K562 (cell line): ENCODE measurements around the gene BAG5. TPM values are rescaled to one million over a fixed set of nuclear protein-coding genes. Genes with fewer than 3 reads are reported as not detected.

Source experiments
- ATAC-seq: fragments of 200-7000 bp; cut with Tn5 transposase; 3 replicates; pipeline ENCODE4 v1.9.1; 2020; ENCODE audit warnings: moderate library complexity
- BruUV-seq: library from RNA; stranded (reverse); fragments of 400-500 nt; replicated peaks from 2 replicates; lab custom pipeline; 2021; lab: Mats Ljungman, UMichigan
- CTCF ChIA-PET: fragments of 300-600 bp; formaldehyde crosslinking; extraction: SDS; loops from one replicate; lab custom pipeline; 2021; ENCODE audit warnings: low intra/inter-chr PET ratio; lab: Yijun Ruan, JAX
- POLR2A ChIA-PET: fragments of 300-600, 350-650 bp; sonication (Branson Sonifier 250); formaldehyde crosslinking; extraction: SDS; loops from one replicate; lab custom pipeline; 2021; ENCODE audit warnings: antibody characterized with exemption, inconsistent platforms; lab: Yijun Ruan, JAX
- DNase-seq, 4 experiments: peaks; one replicate each; pipeline versions ENCODE4 v3.0.0 to v3.0.0-alpha.2; 2011 to 2018; ENCODE audit warnings: low spot score in 3 of 4, mixed read lengths in 3 of 4; ENCODE audit errors: extremely low read depth in 1 of 4
- FAIRE-seq: peaks from 2 replicates; lab custom pipeline; 2011; peaks lifted over from hg19 to GRCh38; lab: Jason Lieb, UNC
- H2AFZ ChIP-seq: 2 replicates; pipeline ENCODE4 v1.6.0; 2011; ENCODE audit warnings: low read depth, low read length, control low read depth, inconsistent platforms
- H3K27ac ChIP-seq: fragments of 200-600 bp; 3 replicates; pipeline ENCODE4 v1.8.0; 2011; ENCODE audit warnings: low read depth, mild to moderate bottlenecking, control low read depth, inconsistent platforms, low read length, moderate library complexity, mixed read lengths; ENCODE audit errors: extremely low read depth
- H3K27me3 ChIP-seq, 2 experiments: fragments of 300-600 bp in 1 of 2; 2 replicates in 1 of 2; 3 replicates in 1 of 2; pipeline versions ENCODE4 v1.6.0 to v1.8.0; 2011; ENCODE audit warnings: inconsistent platforms in 2 of 2, low read length in 2 of 2, mild to moderate bottlenecking in 1 of 2, mixed read lengths in 1 of 2, moderate library complexity in 1 of 2; ENCODE audit not compliant: control insufficient read depth in 2 of 2, insufficient read depth in 2 of 2
- H3K36me3 ChIP-seq: fragments of 300-600 bp; 3 replicates; pipeline ENCODE4 v1.8.0; 2011; ENCODE audit warnings: mild to moderate bottlenecking, low read length, inconsistent platforms; ENCODE audit not compliant: control insufficient read depth, insufficient read depth
- H3K4me1 ChIP-seq, 2 experiments: fragments of 200-600 bp in 1 of 2; replicated peaks in 1 of 2; 2 replicates in 1 of 2; 3 replicates in 1 of 2; pipeline versions ENCODE4 v1.5.1 to v1.8.0; 2011; ENCODE audit warnings: inconsistent platforms in 2 of 2, low read length in 2 of 2, mild to moderate bottlenecking in 1 of 2, mixed read lengths in 1 of 2, moderate library complexity in 1 of 2; ENCODE audit not compliant: control insufficient read depth in 2 of 2, insufficient read depth in 2 of 2
- H3K4me2 ChIP-seq: 2 replicates; pipeline ENCODE4 v1.6.1; 2011; ENCODE audit warnings: low read length, control low read depth, inconsistent platforms, mixed read lengths; ENCODE audit not compliant: insufficient read depth
- H3K4me3 ChIP-seq: fragments of 200-600 bp; sonication (generic), shearing (Covaris generic); 2 replicates; pipeline ENCODE4 v1.5.1; 2016; ENCODE audit warnings: control low read depth, inconsistent platforms
- H3K79me2 ChIP-seq: fragments of 200-600 bp; 3 replicates; pipeline ENCODE4 v1.8.0; 2011; ENCODE audit warnings: low read length, inconsistent platforms; ENCODE audit not compliant: control insufficient read depth, insufficient read depth
- H3K9ac ChIP-seq, 2 experiments: 2 replicates each; pipeline versions ENCODE4 v1.6.0 to v1.6.1; 2011; ENCODE audit warnings: low read depth in 2 of 2, low read length in 2 of 2, control low read depth in 1 of 2, inconsistent platforms in 1 of 2, mild to moderate bottlenecking in 1 of 2, mixed read lengths in 1 of 2; ENCODE audit not compliant: insufficient read depth in 1 of 2
- H3K9me1 ChIP-seq: one replicate; pipeline ENCODE4 v1.6.0; 2011; ENCODE audit warnings: inconsistent platforms, mild to moderate bottlenecking, low read length, moderate library complexity; ENCODE audit not compliant: control insufficient read depth, insufficient read depth
- H3K9me3 ChIP-seq: replicated peaks from 2 replicates; pipeline ENCODE4 v1.5.1; 2011; ENCODE audit warnings: low read depth, low read length, inconsistent platforms; ENCODE audit not compliant: control insufficient read depth, insufficient read depth
- H4K20me1 ChIP-seq: replicated peaks from 2 replicates; pipeline ENCODE4 v1.6.1; 2011; ENCODE audit warnings: low read length, inconsistent platforms, mixed read lengths; ENCODE audit not compliant: control insufficient read depth, insufficient read depth
- BACH1 ChIP-seq: fragments of 200-800 bp; sonication (Bioruptor generic); IDR thresholded peaks from 2 replicates; pipeline ENCODE4 v1.6.1; 2016; ENCODE audit warnings: missing genetic modification characterization, missing compliant biosample characterization
- CBX1 ChIP-seq: sonication (generic); IDR thresholded peaks from 2 replicates; pipeline ENCODE4 v1.6.1; 2016; ENCODE audit warnings: antibody characterized with exemption, low read depth, mild to moderate bottlenecking
- CREB1 ChIP-seq, 2 experiments: sonication (generic) in 1 of 2; formaldehyde crosslinking in 1 of 2; IDR thresholded peaks; 2 replicates each; pipeline versions ENCODE4 v1.6.1 to v1.8.0; 2012 to 2022; ENCODE audit warnings: inconsistent platforms in 1 of 2, mild to moderate bottlenecking in 1 of 2, missing genetic modification reagents in 1 of 2, moderate library complexity in 1 of 2
- DNMT1 ChIP-seq: fragments of 450-650 bp; IDR thresholded peaks from 2 replicates; pipeline ENCODE4 v1.6.1; 2016; ENCODE audit warnings: antibody characterized with exemption, mild to moderate bottlenecking
- FOXK2 ChIP-seq, 2 experiments: fragments of 450-650 bp; IDR thresholded peaks in 1 of 2; conservative IDR thresholded peaks in 1 of 2; 2 replicates each; pipeline ENCODE4 v1.6.1; 2016; ENCODE audit warnings: low read depth in 2 of 2, mild to moderate bottlenecking in 1 of 2
- KDM1A ChIP-seq, 2 experiments: fragments of 450-650 bp; IDR thresholded peaks; 2 replicates each; pipeline ENCODE4 v1.6.1; 2016; ENCODE audit warnings: mild to moderate bottlenecking in 2 of 2
- MXI1 ChIP-seq: IDR thresholded peaks from 2 replicates; pipeline ENCODE4 v1.6.1; 2011; ENCODE audit warnings: low read depth, mild to moderate bottlenecking, improper control_type of control experiment, low read length
- NFRKB ChIP-seq: fragments of 450-650 bp; IDR thresholded peaks from 2 replicates; pipeline ENCODE4 v1.6.1; 2016; ENCODE audit warnings: low read depth
- PML ChIP-seq: IDR thresholded peaks from 2 replicates; pipeline ENCODE4 v1.6.1; 2012; ENCODE audit warnings: low read length, inconsistent platforms
- POLR2A ChIP-seq: fragments of 450-650 bp; conservative IDR thresholded peaks from 2 replicates; pipeline ENCODE4 v1.6.1; 2016
- POLR2G ChIP-seq: fragments of 200-400 bp; formaldehyde crosslinking; IDR thresholded peaks from 2 replicates; pipeline ENCODE4 v1.6.1; 2017; ENCODE audit warnings: low read depth, mild to moderate bottlenecking, antibody characterized with exemption, low read length, moderate library complexity
- SIN3B ChIP-seq: fragments of 450-650 bp; IDR thresholded peaks from 2 replicates; pipeline ENCODE4 v1.6.1; 2017; ENCODE audit warnings: low read depth, mild to moderate bottlenecking, moderate library complexity
- SUPT5H ChIP-seq: fragments of 450-650 bp; IDR thresholded peaks from 2 replicates; pipeline ENCODE4 v1.6.1; 2016
- VEZF1 ChIP-seq: fragments of 200-800 bp; sonication (Bioruptor generic); IDR thresholded peaks from 2 replicates; pipeline ENCODE4 v1.6.1; 2017; ENCODE audit warnings: missing genetic modification characterization, missing compliant biosample characterization
- ZNF316 ChIP-seq: fragments of 450-650 bp; IDR thresholded peaks from 2 replicates; pipeline ENCODE4 v1.6.1; 2016
- ZNF395 ChIP-seq: fragments of 200-800 bp; sonication (Bioruptor generic); IDR thresholded peaks from 2 replicates; pipeline ENCODE4 v1.6.1; 2017; ENCODE audit warnings: missing genetic modification characterization, missing compliant biosample characterization
- WGBS: fragments of 100-300 bp; shearing (Covaris generic); methylation state at CpG from one replicate; pipeline ENCODE4 v1.1.6; 2016; ENCODE audit warnings: low coverage, mixed read lengths; ENCODE audit not compliant: insufficient coverage; ENCODE audit errors: missing lambda C conversion rate; 5-methylcytosine and 5-hydroxymethylcytosine counted together
- in situ Hi-C: fragments of 300-500 bp; cut with MboI; formaldehyde crosslinking; loops from 4 replicates; pipeline ENCODE4 v1.15.0; 2018; ENCODE audit warnings: inconsistent platforms, mixed read lengths
- intact Hi-C: fragments of 100-400 bp; cut with micrococcal nuclease; formaldehyde crosslinking; loops from 2 replicates; pipeline ENCODE4 v1.14.2; 2022
- polyA plus RNA-seq, 8 experiments: library from polyadenylated mRNA; depleted of rRNA in 4 of 8; stranded (reverse) in 5 of 8; unstranded in 3 of 8; fragments of >200 nt; fragmentation: Nextera tagmentation in 2 of 8; fragmentation: Illumina TruSeq in 1 of 8; extraction: Ambion mirVana in 2 of 8; extraction: Trizol in 1 of 8; gene quantifications; 2 replicates each; pipeline versions ENCODE4 v1.2.1 to v1.2.3, GENCODE V29; 2011 to 2014; ENCODE audit warnings: inconsistent platforms in 1 of 8, missing spikeins in 1 of 8
- total RNA-seq, 7 experiments: library from RNA; depleted of rRNA in 6 of 7; stranded (reverse); fragments of >200 nt in 6 of 7; fragmentation: Illumina TruSeq in 2 of 7; extraction: Trizol in 2 of 7; gene quantifications; 2 replicates each; pipeline versions ENCODE4 v1.2.1 to v1.2.3, GENCODE V29; 2011 to 2021; ENCODE audit warnings: low replicate concordance in 1 of 7
- TF ChIP-seq, protein P1 (sequence below): fragments of 250-450 bp; sonication (Bioruptor Pico); IDR thresholded peaks from 2 replicates; pipeline ENCODE4 v1.4.0; 2020
- TF ChIP-seq, protein P2 (sequence below): fragments of 250-450 bp; sonication (Bioruptor Pico); IDR thresholded peaks from 2 replicates; pipeline ENCODE4 v1.8.0; 2021; ENCODE audit warnings: borderline replicate concordance, mild to moderate bottlenecking, moderate library complexity; ENCODE audit not compliant: poor library complexity, severe bottlenecking

The BAG5 gene
- total and polyA plus RNA-seq, 9 of the 15 experiments (the other 6 are each of a cell fraction or from before 2014, with no cell fraction given), result 7.9 to 21.4 (median 13.2) TPM

DNA sequence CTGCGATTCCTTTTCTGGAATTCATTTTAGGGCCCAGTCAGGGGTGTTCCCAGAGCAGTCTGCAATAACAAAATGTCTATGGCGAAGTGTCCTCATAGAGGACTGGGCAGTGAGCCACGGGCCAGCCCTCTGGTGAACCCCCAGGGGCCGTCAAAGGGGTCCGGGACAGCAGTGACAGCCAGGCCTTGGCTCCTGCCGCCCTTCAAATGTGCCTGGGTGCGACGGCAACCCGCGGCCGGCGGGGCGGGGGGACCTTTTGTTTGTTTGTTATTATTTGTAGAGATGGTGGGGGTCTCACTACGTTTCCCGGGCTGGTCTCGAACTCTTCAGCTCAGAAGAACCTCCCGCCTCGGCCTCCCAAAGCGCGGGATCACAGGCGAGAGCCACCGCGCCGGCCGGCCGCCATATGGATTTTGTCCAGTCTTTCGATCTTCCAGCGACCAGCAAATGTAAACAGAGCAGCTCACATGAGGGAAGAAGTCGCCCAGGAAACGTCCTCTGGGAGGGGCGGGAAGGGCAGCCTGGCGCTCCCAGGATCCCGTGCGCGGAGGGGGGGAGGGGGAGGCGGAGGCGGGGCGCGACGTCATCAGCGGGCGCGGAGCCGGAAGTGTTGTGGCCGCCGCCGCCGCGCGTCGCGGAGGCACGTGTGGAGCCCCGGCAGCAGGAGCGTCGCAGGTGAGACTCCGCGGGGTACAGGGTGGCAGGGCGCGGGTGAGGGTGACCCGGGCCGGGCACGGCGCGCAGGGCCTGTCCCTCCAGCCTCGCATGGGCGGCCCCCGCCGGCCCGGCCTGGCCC, 33.7 kb downstream of the BAG5 start, which contains the start of gene TRMT61A:
Gene TRMT61A (plus strand): TSS at position 610 of the 796 bp plus-strand sequence. CDS start 783 bp downstream, outside the sequence.
- intact Hi-C loops, result loop anchor here (10.0 kb wide), 1 partner anchor 134 kb away; no protein-coding TSS in a partner anchor
- POLR2A ChIA-PET, result interaction anchor here (0.6 to 1.8 kb wide), 9 partner anchors 10 to 1493 kb away, joined by 3 to 9 read pairs (median 4); no protein-coding TSS in a partner anchor
- peaks cover 31% of the 10 kb centered on the region; the same call in 2 of the 3 replicates for H3K36me3 ChIP-seq
- peaks cover 32% of the 10 kb centered on the region for H3K79me2 ChIP-seq
- peak within 1 kb of the TSS; percentile 70 for H2AFZ ChIP-seq
- peaks cover 6% of the 10 kb centered on the region for H3K9me1 ChIP-seq
- peak; percentile 72 for FAIRE-seq
- 3% methylated on average over 19 of the region's 70 CpGs for WGBS
- peak; percentile 85 to 95 (median 88) for DNase-seq
- H3K27me3 ChIP-seq, result no peaks in the 10 kb centered on the region
- peak within 1 kb of the TSS; percentile 76 to 95 for H3K9ac ChIP-seq
- peak within 1 kb of the TSS; percentile 86 for H3K27ac ChIP-seq
- peak within 1 kb of the TSS; percentile 92 for H3K4me3 ChIP-seq
- CTCF ChIA-PET, result no interaction called here
- TSS peak; percentile 95 for BruUV-seq
- peaks cover 21 to 79% of the 10 kb centered on the region in 2 experiments; a peak in 4 of 5 replicates for H3K4me1 ChIP-seq
- no peaks in the 10 kb centered on the region for H3K9me3 ChIP-seq
- ATAC-seq, result peak; percentile 91
- no peaks in the 10 kb centered on the region; the same call in 1 of the 2 replicates for H4K20me1 ChIP-seq
- in situ Hi-C loops, result no loop called here
- H3K4me2 ChIP-seq, result peak within 1 kb of the TSS; percentile 89
- TF ChIP-seq, protein P1, sequence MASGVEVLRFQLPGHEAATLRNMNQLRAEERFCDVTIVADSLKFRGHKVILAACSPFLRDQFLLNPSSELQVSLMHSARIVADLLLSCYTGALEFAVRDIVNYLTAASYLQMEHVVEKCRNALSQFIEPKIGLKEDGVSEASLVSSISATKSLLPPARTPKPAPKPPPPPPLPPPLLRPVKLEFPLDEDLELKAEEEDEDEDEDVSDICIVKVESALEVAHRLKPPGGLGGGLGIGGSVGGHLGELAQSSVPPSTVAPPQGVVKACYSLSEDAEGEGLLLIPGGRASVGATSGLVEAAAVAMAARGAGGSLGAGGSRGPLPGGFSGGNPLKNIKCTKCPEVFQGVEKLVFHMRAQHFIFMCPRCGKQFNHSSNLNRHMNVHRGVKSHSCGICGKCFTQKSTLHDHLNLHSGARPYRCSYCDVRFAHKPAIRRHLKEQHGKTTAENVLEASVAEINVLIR (CRISPR knock-in tag), result peak; percentile 61
- TF ChIP-seq, protein P2, sequence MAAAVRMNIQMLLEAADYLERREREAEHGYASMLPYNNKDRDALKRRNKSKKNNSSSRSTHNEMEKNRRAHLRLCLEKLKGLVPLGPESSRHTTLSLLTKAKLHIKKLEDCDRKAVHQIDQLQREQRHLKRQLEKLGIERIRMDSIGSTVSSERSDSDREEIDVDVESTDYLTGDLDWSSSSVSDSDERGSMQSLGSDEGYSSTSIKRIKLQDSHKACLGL (CRISPR knock-in tag), result peak; percentile 98
- peak in 1 of 2 experiments; percentile 20; a peak in 1 of 4 replicates for TF ChIP-seq KDM1A (IDR thresholded peaks at IDR 0.05)
- TF ChIP-seq POLR2G, result peak; percentile 72
- peak; percentile 43; the same call in 1 of the 2 replicates for TF ChIP-seq POLR2A
- TF ChIP-seq SIN3B, result peak; percentile 80
- peak; percentile 80 for TF ChIP-seq ZNF395
- TF ChIP-seq SUPT5H, result 0 out of 2 replicates have a peak, but pooled peaks have one; percentile 28
- peak; percentile 89 for TF ChIP-seq CREB1 (IDR thresholded peaks at IDR 0.05)
- TF ChIP-seq CREB1 (CRISPR knock-in tag; IDR thresholded peaks at IDR 0.05), result peak; percentile 87
- no peak for TF ChIP-seq ZNF316
- TF ChIP-seq BACH1 (tag), result no peak
- TF ChIP-seq CBX1, result no peak
- TF ChIP-seq PML, result no peak
- TF ChIP-seq VEZF1 (CRISPR knock-in tag), result peak; percentile 95
- 0 out of 2 replicates have a peak, but pooled peaks have one; percentile 39 for TF ChIP-seq NFRKB
- TF ChIP-seq FOXK2 (conservative IDR thresholded peaks at IDR 0.05 in 1 of 2, IDR thresholded peaks at IDR 0.05 in 1 of 2; ENCODE audit: low read depth in 2 of 2), result peak; percentile 93 to 95
- TF ChIP-seq MXI1, result peak; percentile 95
- no peak for TF ChIP-seq DNMT1
